NK-92 (cell line): Measurements from ENCODE around the gene PTPN21.

ENCODE experiments used
- DNase-seq: peaks from one replicate; lab custom pipeline; 2025; ENCODE audit not compliant: unreplicated experiment; lab: John Stamatoyannopoulos, UW

Gene PTPN21

GRCh38 chr14:88554457-88555286, at the start of gene PTPN21:
Gene PTPN21, minus strand, starts transcription at chr14:88555007. Its CDS starts 4,590 bp downstream, at chr14:88550417.
- no peak for DNase-seq

DNA sequence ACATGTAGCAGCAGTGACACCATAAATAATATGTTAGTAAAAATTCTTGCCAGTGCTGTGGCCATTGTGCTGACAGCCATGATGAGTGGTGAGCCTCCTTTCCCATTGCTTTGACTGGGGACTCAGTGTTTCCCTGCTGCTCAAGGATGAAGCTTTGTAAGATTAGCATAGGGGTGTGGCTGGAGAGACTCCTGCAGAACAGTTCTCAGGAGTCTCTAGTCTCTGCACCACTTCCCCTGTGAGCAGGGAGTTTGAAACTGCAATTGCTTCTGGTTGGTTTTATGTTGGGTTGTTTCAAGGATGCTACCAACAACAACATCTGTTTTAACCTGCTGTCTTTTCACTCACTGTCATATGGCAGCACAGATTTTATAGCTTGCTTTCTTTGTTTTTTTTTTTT, 49.4 kb upstream of the PTPN21 start:
- no peak for DNase-seq

GRCh38 chr14:88599761-88600439, 45.1 kb upstream of the PTPN21 start:
- no peak for DNase-seq

DNA sequence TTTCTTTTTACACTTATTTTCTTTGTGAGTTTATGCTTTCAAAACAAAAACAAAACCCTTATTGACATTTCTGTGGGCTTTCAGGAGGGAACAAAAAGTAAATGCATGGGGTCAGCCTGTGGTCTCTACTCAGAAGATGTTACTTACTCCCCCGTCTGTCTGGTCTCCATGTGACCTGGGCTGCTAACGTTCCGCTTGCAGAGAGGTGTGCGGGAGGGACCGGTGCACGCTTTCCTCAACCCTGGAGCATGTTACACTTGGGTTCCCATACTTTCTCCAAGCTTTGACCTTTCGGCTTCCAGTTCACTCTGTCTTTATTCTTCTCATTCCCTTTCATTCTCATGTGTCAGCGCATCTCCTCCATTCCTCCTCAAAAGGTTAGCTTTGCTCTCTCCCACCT, 44.5 kb upstream of the PTPN21 start:
- DNase-seq, result no peak

DNA sequence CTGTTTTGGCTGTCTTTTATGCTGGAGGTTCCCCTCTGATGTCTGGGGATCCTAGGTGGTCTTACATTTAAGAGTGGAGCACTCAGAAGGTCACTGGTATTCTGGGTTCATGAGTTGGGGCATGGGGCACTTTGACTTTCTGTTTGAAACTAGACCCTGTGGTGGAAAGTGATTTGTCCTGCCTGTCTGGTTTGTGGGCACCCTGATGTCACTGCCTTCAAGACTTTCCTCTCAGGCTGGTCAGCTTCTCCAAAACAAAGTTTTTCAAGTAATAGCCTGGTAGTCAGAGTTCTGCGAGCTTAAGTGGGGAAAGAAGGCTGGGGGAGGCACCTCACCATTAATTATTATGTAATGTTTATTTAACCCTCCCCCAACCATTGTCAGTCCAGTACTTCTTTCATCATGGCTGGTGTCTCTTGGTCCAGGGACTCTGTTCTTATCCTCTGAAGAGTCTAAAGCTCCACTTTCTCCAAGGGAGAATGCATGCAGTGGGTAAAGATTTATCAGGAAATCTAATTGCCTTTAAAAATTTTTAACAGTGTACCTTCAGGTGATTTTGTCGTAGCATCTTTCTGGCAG, 43.4 kb upstream of the PTPN21 start:
- no peak for DNase-seq

DNA sequence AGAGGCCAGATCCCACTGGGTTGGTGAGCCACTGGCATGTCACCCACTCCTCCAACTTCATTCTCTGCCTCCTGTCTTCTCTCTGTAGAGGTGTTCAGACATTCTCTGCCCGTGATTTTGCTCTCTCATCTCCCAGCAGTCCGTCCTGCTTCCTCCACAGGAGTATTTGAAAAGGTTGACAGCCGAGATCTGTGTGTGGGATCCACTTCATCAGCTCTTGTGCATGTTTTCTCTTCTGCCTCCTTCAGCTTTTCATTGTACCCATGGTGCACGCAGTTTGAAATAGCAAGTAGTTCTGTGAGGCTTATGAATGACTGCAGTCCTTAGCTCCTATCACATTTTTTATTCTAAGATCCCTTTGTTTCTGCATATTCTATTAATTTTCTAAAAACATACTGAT, 42.8 kb upstream of the PTPN21 start:
- no peak for DNase-seq

DNA sequence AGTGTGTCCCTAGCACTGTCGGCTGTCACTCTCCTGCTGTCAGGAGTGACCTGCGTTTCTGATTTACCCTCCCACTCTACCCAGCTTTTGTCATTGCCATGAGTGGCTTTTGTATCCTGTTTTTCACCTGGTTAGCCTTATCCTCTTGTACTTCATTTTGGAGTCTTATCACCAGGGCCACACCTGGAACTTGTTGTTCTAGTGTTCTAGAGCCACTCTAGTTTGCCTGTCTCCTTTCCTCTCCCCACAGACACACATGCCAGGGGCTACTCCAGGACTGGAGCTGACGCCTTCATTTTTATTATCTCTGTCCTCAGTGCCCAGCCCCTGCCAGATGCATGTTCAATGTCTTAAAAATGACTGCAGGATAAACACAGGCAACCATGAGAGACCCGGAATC, 42.2 kb upstream of the PTPN21 start:
- DNase-seq, result no peak

GRCh38 chr14:88592031-88592430, 37.2 kb upstream of the PTPN21 start:
- DNase-seq, result no peak

GRCh38 chr14:88590173-88590572, 35.4 kb upstream of the PTPN21 start:
- no peak for DNase-seq

- no peak for DNase-seq
Observed at GRCh38 chr14:88588081-88588480, 33.3 kb upstream of the PTPN21 start.

- no peak for DNase-seq
Observed at GRCh38 chr14:88584451-88584850, 29.6 kb upstream of the PTPN21 start.

DNA sequence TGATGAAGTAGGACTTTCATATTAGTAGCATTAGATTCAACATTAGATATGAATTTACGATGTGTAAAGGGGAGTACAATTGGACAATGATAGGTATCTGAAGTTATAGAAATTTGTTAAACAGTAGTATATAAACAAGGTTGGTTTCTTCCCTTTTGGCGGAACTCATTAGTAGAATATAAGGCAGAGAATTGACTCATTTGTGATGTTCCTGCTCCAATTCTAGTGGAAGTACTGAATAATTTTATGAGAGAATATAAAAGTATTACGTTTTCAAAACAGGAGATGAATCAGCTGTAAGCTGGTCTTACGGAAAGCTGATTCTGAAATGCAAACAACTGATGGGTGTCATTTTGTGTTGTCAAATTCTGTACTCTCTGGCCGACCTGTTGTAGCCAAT, 21.4 kb upstream of the PTPN21 start:
- DNase-seq, result no peak

GRCh38 chr14:88572117-88572516, 17.3 kb upstream of the PTPN21 start:
- DNase-seq, result no peak

DNA sequence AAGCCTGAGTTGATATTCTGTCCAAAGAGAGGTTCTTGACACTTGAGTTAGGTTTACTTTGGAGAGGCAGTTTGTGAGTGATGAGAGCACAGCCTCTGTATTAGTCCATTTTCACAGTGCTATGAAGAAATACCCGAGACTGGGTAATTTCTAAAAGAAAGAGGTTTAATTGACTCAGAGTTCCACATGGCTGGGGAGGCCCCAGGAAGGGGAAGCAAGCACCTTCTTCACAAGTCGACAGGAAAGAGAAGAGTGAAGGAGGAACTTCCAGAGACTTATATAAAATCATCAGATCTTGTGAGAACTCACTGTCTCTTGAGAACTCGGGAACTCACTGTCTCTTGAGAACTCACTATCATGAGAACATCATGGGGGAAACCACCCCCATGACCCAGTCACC, 13.4 kb upstream of the PTPN21 start:
- DNase-seq, result no peak

GRCh38 chr14:88565427-88565826, 10.6 kb upstream of the PTPN21 start:
- DNase-seq, result no peak

DNA sequence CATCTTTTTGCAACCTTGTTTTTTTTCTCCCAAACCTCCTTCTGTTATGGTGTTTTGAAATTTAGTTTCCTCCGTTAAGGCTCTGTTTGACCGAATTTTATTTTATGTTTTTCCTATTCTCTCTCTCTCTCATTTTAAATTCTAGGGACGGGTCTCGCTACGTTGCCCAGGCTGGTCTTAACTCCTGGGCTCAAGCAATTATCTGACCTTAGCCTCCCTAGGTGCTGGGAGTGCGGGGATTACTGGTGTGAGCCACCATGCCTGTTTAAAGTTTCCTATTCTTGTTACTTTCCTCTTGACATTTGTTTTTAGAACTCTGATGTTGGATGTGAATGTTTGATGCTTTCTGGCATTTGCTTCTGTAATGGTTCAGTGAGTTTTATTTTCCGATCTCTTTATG, 9.0 kb upstream of the PTPN21 start:
- DNase-seq, result no peak

DNA sequence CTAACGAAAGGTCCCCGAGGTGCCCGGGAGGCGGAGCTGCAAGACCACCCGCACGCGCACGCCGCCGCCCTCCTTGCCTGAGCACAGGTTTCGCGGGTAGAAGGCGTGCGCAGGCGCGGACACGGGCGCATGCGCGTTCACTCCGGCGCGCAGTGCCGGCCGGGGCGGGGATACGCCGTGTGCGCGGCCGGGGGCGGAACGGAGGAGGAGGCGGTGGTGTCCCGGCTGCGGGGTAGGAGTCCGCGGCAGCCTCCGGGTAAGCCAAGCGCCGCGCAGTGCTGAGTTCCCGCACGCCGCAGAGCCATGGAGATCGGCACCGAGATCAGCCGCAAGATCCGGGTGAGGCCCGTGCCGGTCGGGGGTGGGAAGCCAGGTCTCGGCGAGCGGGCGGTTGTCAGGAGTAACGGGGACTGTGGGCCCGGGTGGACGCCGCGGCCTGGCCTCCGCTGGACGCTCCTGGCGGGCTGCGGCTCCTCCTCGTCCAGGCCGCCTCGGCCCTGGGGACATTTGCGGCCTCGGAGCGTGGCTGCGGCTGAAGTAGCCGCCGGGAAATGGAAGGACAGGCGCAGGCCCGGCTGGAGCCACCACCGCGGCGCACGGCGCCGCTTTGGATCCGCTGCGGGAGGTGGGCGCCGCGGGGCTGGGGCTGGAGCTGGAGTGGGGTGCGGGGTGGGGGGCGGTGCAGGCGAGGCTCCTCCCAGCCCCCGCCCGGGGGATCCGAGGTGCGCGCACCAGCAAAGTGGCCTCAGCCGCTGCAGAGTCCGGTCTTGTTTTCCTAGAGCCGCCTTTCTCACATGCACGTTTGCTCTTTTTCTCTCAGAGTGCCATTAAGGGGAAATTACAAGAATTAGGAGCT, 8.3 kb upstream of the PTPN21 start, which contains the start of gene ZC3H14:
TSS of gene ZC3H14 (plus strand) at position 207 of the 856 bp plus-strand sequence. CDS start at position 304, 97 bp downstream.
- DNase-seq, result peak; percentile 35

GRCh38 chr14:88562532-88562830, 7.7 kb upstream of the PTPN21 start:
- no peak for DNase-seq

GRCh38 chr14:88559852-88560251, 5.0 kb upstream of the PTPN21 start:
- DNase-seq, result no peak

- DNase-seq, result no peak
Observed at GRCh38 chr14:88556581-88556980, 1.8 kb upstream of the PTPN21 start.

- DNase-seq, result no peak
Observed at GRCh38 chr14:88553886-88554456, 836 bp downstream of the PTPN21 start.
